Measurements from ENCODE around the gene KIF1A. TPM values are rescaled to one million over a fixed set of nuclear protein-coding genes. Genes with fewer than 3 reads are reported as not detected.

The KIF1A gene
- total RNA-seq, 1 donor from 2014 or later: 0.12 TPM

GRCh38 chr2:240734756-240735155 is 85.3 kb downstream of the KIF1A start:
- no peak for ATAC-seq

GRCh38 chr2:240733803-240734495 is 86.1 kb downstream of the KIF1A start:
- ATAC-seq: peak; percentile 7

- ATAC-seq: no peak
Measured at GRCh38 chr2:240732911-240733622, 87.0 kb downstream of the KIF1A start.

GRCh38 chr2:240732184-240732583 is 87.8 kb downstream of the KIF1A start:
- ATAC-seq: no peak

DNA sequence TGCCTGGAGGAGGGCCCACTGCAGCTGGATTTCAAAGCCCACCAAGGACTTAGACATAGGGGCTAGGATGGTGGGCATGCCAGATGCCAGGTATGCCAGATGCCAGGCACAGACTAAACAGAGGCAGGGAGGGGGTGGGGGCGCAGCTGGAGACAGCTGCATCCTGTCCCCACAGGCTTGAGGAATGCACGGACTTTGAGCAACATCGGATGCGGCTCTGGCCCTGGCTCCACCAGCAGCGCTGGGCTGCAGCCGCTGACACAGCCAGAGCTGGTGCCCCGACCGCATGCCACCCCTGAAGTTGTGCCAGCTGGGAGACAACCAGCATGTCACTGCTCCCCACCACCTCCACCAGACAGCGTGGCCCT is 88.9 kb downstream of the KIF1A start:
- ATAC-seq: no peak

DNA sequence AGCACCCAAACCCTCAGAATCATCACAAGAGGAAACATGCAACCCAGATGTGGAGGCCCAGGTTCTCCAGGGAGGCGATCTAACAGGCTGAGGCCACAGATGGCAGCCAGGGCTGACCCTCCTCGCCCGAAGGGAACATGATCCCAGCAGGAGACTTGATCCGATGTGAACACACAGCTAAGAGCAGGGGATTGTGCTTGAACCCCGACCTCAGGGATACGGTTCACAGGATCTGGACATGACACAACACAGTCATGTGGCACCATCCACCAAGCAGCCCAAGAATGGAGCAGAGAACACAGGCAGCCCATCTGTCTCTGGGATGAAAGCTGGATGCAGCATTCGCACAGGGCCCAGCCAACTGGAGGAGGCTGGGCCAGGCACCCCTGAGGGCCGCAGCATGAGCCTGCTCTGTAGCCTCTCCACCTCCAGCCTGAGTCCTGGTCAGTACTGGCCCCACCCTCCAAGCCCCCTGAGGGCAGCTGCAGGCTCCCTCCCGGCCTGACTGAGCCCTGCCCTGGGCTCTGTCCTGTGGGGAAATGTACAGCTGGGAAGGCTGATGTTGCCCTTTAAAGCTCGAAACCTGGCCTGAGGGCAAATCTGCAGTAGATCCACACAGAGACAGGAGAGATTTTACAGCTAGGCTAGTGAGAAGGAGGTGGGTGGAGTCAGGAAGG is 89.4 kb downstream of the KIF1A start:
- ATAC-seq: no peak

GRCh38 chr2:240728827-240729226 is 91.2 kb downstream of the KIF1A start:
- ATAC-seq: no peak

DNA sequence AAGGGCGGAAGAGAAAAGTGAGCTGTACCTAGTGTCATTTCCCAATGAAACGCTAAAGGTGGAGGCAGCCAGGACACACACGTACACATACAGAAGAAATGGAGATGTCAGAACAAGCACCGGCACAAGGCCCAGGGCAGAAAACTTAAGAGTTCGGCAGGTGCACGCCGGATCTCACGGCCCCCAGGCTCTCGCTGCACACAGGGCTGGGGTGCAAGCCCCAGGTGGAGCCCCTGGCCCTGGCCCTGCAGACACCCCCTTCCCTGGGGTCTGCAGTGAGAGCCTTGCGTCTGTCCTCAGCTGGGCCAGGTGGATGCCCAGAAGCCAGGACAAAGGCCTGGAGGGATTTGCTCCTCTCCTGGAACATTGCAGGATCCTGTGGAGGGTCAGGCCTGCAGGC is 91.7 kb downstream of the KIF1A start:
- ATAC-seq: no peak

- ATAC-seq: no peak
Measured at GRCh38 chr2:240727913-240728312, 92.1 kb downstream of the KIF1A start.

DNA sequence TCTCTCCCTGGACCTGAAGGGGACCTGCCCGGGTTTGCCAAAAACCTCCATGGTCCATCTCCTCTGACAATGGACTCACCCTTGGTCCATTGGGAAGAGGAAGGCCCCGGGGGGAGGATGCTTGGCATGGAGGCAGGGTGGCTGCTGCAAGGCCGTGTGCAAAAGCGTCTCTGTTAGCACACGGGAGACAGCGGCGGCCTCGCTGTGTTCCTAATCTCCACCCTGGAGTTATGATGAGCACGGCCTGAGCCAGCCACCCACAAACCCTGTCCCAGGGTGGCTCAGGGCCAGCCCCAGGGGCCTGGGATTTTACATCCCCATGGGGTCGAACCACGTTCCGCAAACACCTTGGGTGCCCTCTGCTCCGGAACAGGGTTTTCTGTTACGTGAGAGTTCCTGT is 92.6 kb downstream of the KIF1A start:
- no peak for ATAC-seq

- no peak for ATAC-seq
Measured at GRCh38 chr2:240726876-240727275, 93.1 kb downstream of the KIF1A start.

DNA sequence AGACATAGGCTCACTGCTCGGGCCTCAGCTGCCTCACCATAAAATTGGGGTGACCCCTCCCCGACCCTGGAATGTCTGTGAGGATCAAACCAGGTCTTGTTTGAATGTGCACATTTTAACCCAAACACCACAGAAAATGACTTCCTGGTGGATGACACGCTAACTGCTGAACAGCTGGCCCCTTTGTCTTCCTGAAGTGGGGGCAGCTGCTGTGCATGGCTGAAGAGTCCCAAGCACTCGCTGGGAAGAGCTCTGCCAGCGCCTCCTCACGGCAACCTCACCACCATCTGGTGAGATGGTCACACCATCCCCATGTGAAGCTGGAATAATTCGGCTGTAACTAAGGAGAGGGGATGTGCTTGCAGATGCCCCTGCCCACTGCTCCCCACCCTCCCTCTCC is 94.3 kb downstream of the KIF1A start:
- ATAC-seq: no peak

- ATAC-seq: no peak
Measured at GRCh38 chr2:240725266-240725665, 94.8 kb downstream of the KIF1A start.

GRCh38 chr2:240724431-240724830 is 95.6 kb downstream of the KIF1A start:
- no peak for ATAC-seq

DNA sequence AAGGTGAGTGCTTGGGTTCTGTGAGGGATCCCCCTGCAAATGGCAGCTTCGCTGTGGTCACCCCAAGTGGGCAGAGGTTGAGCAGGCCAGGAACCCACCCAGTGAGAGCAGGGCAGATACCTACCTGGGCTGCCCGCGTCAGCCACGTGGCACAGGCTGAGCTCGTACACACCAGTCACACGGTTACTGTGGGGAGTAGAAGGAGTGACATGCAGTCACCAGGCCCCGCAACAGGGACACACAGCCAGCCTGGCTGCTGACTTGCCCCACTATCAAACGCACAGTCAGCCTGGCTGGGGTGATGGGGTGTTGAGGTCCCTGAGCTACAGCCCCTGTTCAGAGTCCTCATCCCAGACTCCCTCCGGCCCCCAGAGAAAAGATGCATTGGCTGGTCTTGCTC is 96.2 kb downstream of the KIF1A start:
- ATAC-seq: no peak

DNA sequence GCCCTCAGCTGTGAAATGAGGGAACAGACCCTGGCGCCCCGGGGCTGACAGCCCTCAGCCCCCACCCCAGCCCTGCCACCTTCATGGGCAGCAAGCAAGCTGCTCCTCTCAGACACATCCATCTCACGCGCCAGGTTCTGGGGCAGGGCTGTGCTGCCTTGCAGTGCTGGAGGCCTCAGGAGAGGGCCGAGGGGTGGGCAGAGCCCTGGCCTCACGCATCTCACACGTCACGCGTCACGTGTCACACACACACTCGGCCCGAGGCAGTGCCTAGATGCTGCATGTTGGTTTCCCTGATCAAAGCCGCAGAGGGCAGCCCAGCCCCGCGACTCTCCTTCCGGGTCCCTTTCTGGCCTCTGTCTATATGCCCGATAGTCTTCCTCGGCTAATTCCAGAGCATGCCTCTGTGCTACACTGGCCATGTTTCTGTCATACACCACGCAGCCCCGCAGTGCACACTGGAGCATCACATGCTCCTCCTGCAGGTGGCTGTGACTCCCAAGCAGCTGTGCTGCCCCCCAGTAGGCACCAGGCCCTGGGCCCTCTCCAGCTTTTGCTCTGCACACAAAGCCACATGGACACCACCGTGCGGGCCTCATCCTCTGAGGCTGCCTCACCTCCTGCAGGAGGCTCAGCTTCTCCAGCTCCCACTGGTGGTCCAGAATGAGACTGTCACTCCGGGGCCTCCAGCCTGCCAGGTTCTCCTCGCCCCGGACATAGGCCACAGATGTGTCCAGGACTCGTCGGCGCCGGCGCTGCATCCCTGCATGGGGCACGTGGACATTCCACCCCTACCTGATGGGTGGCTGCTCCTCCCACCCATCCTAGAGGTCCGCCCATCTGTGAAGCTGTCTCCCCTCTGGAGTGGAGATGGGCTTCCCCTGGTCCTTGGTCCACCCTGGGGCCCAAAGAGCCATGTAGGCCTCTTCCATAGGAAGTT is 97.0 kb downstream of the KIF1A start:
- ATAC-seq: no peak

DNA sequence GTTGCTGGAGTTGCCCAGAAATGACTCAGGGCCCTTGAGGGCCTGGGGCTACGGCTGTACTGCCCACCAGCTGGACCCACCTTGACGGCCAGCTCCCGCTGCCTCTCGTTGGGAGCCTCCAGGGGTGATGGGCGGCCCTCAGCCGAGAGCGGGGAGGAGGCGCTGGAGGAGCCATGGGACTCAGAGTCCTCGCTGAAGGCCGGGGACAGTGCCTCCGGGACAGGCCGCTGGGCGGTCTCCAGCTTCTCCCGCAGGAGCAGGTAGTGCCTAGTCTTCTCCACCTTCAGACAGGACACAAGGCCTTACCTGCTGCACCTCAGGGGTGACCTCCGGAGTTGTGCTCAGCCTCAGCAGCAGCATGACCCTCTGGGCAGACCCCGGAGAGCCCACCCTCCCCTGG is 97.6 kb downstream of the KIF1A start:
- no peak for ATAC-seq

DNA sequence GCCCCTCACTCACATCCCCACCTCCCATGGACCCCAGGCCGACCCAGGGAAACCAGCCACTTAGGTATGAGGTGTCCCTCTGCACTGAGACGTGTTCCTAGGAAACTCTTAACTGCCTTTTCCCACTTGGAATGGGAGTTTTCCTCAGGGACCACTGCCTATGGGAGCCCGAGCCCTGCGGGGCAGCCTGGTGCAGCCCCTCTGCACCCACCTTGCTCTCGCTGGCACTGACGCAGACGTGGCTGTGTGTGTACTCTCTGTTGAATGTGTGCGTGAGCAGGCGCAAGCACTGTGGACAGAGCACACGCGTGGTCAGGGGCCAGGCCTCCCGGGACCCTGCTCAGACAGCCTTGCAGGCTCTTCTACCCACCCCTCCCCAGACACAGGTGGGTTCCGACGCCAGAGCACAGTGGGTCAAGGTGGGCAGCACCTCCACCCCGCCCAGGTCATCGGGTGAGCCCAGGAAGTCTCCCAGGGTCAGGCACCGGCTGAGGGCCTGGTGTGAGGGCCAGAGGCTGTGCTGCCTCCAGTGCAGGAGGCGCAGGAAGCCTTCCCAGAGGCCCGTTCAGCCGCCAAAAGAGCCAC is 98.3 kb downstream of the KIF1A start:
- no peak for ATAC-seq

- ATAC-seq: no peak
Measured at GRCh38 chr2:240720686-240721595, 99.1 kb downstream of the KIF1A start.

DNA sequence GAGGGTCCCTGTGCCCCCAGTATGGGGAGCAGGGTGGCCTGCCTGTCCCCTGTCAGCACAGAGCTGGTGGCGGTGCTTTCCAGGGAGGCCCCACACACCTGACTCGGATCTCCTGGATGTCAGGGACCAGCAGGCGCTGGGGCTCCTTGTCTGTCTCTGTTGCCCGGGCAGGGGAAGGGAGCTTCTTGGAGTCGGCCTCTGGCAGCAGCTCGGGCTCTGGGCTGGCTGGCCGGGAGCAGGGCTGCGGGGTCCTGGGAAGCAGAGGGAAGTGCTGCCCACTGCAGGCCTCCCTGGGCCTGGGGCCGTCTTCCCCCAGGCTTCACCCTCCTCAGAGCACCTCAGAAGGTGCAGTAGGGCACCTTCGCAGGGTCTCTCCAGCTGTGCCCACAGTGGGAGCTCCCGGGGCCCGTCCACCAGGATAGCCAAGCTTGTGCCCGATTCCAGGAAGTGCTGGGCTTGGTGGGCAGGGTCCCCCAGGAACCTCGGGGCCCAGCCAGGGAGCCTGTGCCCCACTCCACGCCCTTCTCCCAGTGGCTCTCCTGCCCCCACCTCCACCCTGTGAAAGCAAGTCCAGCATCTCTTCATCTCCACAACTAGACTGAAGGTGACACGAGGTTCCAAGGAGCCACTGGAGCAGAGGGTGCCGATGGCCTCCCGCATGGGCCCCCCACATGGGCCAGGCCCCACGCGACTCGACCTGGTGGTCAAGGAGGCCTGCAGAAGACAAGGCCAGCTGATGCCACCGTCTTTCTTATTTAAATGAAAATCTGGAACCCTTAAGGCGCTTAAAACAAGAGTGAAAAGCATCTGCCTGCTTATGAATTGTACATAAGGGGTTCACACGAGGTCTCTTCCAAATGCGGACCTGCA is 100.1 kb downstream of the KIF1A start:
- ATAC-seq: no peak

Measured in esophagus mucosa (tissue), 1 donor.